DMS79 (cell line): ENCODE results near the gene CACNB4.
"Not testable (repeated sequence)": the region's sequence is repeated elsewhere in the genome, so short reads cannot be mapped to it uniquely, and the experiment has no call there.

Experiments
- DNase-seq: peaks from one replicate; lab custom pipeline; 2025; lab: John Stamatoyannopoulos, UW

The CACNB4 gene

DNA sequence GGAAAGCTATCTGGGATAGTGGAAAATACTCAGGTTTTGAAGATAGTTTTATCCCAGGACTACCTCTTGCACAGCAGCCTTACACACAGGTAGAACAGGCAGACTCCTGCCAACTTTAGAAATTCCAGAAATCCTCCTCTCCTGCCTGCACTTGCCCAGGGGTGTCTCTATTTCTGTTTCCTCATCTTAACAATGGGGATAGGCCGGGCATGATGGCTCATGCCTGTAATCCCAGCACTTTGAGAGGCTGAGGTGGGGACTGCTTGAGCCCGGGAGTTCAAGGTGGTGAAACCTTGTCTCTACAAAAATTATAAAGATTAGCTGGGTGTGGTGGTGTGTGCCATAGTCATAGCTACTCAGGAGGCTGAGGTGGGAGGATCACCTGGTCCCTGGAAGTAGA lies 153.7 kb downstream of the CACNB4 start:
- DNase-seq, result no peak

DNA sequence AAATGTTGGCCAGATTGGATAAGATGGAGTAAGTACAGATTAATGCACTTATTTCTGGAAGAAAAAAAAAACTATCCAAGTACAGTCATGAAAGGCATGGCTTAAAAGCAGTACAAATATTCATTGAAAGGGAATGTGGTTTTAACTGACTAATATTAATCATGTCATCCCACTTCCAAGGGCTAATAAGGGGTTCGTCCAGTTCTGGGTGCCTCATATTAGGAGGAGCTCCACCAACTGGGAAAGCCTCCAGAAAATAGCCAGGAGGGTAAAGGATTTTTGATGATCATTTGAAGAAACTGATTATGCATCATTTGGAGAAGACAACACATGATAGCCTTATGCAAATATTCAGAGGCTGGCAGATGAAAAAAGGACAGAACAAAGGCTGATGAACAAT lies 155.4 kb downstream of the CACNB4 start:
- DNase-seq, result no peak

DNA sequence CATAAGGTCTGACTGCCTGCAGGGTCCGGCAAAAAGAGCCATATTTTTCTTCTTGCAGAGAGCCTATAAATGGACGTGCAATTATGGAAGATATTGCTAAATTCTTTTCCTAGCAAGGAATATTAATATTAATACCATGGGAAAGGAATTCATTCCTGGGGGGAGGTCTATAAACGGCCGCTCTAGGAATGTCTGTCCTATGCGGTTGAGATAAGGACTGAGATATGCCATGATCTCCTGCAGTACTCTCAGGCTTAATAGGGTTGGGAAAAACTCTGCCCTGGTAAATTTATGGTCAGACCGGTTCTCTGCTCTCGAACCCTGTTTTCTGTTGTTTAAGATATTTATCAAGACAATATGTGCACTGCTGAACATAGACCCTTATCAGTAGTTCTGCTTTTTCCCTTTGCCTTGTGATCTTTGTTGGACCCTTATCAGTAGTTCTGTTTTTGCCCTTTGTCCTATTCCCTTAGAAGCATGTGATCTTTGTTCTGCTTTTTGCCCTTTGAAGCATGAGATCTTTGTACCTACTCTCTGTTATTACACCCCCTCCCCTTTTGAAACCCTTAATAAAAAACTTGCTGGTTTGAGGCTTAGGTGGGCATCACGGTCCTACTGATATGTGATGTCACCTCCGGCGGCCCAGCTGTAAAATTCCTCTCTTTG lies 156.2 kb downstream of the CACNB4 start:
- DNase-seq, result not testable (repeated sequence)

DNA sequence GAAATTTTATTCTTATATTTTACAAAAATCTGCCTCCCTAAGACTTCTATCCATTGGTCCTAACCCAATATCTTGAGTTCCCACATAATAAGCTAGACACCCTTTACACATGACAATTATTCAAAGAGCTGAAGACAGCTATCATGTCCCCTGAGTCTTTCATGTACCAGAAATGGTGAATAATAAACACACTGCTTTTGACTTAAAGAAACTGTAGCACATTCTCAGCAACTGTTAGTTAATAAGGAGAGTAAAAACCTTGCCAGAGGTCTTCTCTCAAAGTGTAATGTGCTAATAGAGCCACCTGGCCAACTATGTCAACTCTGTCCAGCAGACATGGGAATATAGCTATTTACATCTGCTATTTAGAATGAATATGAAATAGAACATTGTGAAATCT lies 160.9 kb downstream of the CACNB4 start:
- DNase-seq, result no peak

DNA sequence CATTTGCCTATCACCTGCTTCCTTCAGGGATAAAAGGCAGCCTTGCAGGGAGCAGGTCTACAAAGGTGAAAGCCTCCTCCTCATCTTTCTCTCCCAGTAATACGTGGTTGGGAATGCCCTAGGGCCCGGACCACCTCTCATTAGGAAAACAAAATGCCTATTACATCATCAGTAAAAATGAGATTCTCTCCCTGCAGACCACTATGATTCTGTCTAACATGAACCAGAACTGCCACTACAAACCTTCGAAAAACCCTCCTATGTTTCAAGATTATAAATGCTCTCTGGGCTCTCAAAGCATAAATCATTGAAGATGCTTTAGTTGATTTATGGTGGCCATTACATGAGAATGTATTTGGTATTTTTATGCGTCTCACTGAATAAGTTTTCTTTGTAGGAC lies 162.2 kb downstream of the CACNB4 start:
- no peak for DNase-seq

DNA sequence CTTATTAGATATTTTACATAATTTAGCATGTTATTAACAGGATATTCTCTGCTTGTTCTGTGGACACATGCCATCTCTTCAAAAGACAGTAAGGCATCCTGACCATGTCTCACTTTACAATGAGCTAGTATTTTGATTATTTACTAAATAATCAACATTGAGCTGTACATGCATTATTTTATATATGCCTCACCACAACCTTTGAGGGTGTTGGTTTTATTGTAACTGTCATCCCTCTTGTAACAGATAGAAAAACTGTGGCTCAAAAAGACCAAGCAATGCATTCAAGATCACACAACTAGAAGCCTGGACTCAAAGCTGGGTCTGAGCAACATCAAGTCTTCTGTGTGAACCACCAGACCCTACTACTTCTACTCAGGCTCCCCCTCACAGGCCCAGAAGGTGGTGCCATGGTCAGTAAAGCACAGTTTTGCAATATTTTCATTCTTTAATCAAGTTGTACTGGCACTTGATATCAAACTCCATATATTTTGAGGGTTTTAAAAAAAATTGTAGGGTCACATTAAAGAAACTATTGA lies 165.5 kb downstream of the CACNB4 start:
- no peak for DNase-seq

DNA sequence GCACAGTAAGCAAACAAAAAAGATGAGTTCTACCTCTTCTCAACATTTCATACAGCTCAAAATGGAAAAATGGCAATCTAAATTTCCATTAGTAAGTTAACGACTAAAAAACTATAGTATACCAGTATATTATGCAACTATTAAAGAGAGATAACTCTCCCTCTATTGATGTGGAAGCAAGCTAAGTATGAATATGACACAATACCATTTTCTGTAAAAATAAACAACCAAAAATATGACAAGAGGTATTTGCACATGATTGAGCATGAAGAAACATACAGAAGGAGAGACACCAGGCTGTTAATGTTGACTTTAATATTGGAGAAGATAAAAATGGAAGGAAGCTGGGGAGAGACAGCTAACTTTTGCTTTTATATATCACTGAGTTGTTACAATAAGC lies 167.1 kb downstream of the CACNB4 start:
- DNase-seq, result no peak

DNA sequence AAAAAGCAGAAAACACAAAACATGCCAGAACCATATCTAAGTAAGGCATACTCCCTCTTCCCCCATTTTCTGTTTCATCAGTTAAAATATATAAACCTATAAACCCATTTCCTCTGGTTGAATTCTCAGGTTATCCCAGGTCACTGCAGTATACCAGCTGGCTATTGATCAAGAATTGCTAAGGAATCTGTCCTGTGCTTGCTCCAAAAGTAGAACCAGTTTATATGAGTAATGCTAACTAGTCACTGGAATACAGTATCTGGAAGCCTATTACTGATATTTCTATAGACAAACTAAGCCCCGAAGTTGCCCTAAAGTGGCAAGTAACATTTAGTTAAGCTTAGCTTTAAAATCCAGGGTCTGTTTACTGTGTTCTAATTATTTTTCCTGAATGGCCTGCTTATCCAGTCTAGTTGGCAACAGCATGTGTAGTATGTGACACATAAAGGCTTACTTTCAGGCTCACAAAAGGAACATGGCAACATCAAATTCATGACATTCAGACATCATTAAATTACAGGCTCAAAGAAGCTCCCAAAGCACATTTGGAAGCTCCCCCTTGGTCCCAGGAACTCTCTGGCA lies 167.7 kb downstream of the CACNB4 start:
- no peak for DNase-seq

DNA sequence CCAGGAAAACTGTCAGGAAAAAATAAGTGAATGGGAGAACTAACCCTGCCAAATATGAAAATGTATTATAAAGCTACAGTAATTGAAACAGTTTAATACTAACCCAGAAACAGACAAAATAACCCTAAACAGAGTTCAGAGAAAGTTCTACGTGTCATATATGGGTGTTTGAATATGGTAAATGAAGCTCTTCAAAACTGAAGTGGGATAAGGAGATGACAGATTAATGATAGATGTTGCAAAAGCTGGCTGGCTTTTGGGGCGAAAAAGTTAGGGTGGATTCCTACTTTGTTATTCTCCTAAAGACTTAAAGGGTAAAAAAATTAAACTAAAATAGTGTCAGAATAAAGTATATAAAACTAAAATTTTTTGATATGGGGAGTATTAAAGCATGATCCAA lies 168.8 kb downstream of the CACNB4 start:
- DNase-seq, result no peak

DNA sequence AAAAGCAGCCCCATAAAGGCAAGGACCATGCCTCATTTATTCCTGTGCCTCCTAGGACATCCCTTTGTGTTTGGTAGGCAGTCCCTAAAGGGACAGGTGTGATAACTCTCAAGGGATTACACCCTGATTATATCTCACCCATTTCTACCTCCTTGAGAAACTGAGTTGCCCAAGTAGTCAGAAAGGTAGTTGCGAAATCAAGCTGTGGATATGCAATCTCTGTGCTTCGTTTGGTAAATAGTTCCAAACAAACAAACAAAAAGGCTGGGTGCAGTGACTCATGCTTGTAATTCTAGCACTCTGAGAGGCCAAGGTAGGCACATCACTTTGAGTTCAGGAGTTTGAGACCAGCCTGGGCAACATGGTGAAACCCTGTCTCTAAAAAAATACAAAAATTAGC lies 170.5 kb downstream of the CACNB4 start:
- DNase-seq, result no peak

DNA sequence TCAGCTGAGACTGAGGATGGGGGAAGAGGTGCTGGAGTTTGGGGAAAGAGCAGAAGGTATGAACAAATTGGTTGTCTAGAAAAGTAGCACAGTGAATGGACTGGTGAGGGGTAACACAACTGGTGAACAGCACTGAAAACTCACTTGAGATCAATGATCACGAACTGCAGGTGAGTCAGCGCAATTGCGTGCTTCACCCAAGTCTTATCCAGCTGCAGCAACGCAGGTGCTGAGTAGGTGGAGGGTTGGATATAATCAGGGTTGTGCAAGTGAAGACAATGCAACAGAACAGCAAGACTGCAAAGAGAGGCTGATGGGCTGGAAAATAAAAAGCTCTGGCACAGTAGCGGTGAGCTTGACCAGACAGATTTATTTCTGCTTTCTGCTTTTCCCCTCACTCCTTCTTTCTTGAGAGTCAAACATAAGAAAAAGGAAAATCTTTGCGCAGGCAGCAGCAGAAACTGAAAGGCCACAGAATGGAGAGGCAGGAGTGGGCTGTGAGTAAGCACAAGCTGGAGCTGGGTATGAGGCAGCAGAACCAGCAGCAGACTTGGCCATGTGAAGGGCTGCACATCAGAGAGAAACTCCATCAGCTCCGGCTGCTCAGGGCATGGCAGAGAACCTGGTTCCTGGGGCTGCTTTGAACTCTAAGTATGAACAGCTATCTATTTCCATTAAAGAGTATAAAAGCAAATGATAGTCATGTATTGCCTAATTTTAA lies 171.2 kb downstream of the CACNB4 start:
- no peak for DNase-seq

DNA sequence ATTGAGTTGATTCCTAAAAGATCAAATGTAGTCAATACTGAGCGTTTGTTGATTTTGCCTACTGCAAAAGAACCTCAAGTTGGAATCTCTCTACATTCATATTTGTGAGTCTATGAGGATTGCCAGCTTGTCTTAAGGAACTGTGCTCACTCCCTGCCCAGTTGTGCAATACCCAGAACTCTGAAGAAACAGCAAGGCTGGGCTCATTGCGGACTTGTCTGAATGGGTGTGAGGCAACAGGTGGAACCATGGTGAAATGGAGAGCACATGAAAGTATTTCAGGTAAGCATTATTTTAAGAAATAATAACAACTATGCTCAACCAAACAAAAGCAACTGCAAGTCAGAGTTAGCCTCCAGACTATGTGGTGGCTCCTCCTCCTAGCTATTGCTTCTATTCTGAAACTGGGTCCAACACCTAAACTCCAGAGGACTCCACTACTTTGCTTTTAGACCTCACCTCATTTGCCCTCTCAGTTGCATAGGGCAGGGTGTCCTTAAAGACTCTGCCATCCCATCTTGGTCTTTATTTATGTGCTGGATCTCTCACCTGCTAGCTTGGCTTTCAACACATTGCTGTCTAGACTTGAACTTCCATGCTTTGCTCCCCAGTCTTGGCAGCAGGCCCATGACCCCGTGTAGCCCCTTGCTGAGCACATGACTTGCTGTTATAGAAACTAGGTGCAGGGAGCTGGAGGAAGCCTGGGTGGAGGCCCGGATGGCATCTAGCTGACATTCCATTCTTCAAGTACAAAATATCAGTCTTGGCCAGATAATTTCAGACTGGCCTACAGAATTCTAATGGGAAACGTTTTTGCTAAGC lies 175.8 kb downstream of the CACNB4 start:
- DNase-seq, result no peak

DNA sequence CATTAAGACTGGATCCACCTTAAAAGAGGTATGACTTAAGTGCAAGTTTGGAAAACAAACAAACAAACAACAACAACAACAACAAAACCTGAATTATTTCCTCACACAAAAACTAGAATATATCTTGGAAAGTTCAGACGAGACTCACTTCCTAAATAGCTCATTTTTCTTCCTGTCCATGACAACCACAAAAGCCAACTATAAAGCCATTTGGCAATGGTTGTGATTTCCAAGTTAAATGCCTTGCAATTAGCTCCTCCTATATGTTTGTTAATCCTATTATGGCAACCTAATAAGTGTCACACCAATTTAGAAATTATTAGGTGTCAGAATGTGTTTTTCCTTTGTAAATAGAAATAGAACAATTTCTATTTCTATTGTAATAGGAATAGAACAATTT lies 179.1 kb downstream of the CACNB4 start:
- no peak for DNase-seq

DNA sequence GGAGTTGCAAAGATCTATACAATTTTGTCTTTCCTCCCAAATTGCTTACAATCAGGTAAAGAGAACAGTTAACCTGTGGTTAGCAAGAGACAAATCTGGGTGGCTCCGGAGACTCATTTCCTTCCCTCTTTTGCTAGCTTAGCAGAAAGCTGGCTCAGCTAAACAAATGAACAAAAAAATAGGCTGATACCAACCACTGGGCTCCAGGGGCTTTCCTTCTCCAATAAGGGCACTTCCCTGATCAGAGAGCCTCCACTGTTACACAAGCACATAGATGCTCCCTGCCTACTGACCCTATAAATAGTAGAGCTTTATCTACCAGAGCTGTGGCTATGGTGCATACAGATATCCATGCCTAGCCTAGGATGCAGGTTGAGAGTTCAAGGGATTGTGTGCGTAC lies 180.5 kb downstream of the CACNB4 start:
- no peak for DNase-seq

DNA sequence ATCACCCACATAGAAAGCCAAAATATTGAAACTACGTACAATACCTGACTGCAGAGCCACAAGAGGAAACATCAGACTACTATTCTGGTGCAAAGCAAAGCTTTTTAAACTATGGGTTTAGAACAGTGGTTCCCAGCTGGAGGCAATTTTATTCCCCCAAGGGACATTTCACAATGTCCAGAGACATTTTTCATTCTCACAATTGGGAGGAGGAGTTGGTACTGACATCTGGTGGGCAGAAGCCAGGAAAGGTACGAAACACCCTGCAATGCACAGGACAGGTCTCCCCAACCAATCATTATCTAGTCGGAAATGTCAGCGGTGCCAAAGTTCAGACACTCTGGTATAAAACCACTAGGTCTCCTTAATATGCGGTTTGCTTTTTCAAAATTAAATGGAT lies 182.2 kb downstream of the CACNB4 start:
- no peak for DNase-seq

DNA sequence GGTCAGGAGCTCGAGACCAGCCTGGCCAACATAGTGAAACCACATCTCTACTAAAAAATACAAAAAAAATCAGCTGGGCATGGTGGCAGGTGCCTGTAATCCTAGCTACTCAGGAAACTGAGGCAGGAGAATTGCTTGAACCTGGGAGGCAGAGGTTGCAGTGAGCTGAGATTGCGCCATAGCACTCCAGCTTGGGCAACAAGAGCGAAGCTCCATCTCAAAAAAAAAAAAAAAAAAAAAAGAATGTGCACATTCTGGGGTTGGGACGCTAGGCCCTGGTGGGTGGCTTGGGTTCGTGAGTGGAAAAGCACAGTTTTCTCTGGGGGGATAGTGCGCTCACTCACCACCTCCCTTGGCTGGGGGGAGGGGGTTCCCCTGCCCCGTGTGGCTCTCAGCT lies 183.2 kb downstream of the CACNB4 start:
- DNase-seq, result not testable (repeated sequence)

DNA sequence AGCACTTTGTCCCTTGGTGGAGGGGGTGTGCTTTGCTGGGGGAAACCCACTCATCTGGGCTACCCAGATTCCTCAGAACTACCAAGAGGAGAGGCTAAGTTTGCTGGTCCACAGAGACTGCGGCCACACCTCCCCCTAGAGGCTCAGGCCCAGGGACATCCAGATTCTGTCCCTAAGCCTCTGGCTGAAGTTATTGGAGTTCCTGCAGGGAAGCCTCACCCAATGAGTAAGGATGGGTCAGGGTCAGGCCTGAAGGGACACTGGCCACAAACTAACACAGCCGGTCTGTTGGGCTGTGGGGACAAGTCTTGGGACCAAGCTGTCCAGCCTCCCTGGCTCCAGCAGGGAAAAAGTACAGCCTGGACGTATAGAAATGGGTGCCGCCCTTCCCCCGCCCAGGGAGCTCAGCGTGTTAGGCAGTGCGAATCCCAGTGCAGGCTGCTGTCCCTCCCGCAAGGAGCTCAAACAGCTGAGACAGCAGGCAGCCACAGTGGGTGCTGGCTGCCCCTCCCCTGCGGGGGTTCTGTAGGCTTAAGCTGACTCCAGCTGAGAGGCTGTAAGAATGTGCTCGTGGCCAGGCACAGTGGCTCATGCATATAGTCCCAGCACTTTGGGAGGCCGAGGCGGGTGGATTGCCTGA lies 183.7 kb downstream of the CACNB4 start:
- no peak for DNase-seq

DNA sequence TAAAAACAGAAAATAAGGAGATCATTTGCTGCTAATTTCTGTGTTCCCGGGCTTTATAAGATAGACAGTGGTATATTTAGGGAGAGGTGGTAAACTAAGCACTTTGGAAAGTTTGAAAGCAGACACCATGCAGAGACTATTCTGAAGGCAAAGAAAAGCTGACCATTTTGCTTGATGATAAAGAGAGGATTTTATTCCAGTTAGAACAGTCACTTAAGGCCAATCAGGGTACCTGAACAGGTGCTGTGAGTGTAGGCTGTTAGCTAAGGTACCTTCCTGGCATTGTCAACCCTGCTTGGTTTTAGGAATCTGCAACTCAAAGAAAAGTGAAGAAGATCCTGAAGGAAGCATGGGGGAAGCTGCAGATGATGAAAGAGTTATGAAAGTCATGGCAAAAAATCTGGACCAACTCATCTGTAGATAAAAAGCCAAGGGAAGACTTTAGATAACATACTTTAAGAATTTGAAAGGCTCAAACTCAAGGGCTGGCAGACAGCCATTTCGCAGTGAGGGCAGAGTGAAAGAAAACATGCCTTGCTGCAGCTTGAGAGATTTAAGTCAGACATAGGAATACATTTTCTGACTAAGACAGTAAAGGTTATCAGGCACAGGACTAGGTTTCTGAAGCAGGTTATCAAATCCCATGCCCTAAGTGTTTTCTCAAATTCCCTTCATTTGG lies 190.5 kb downstream of the CACNB4 start:
- DNase-seq, result no peak

DNA sequence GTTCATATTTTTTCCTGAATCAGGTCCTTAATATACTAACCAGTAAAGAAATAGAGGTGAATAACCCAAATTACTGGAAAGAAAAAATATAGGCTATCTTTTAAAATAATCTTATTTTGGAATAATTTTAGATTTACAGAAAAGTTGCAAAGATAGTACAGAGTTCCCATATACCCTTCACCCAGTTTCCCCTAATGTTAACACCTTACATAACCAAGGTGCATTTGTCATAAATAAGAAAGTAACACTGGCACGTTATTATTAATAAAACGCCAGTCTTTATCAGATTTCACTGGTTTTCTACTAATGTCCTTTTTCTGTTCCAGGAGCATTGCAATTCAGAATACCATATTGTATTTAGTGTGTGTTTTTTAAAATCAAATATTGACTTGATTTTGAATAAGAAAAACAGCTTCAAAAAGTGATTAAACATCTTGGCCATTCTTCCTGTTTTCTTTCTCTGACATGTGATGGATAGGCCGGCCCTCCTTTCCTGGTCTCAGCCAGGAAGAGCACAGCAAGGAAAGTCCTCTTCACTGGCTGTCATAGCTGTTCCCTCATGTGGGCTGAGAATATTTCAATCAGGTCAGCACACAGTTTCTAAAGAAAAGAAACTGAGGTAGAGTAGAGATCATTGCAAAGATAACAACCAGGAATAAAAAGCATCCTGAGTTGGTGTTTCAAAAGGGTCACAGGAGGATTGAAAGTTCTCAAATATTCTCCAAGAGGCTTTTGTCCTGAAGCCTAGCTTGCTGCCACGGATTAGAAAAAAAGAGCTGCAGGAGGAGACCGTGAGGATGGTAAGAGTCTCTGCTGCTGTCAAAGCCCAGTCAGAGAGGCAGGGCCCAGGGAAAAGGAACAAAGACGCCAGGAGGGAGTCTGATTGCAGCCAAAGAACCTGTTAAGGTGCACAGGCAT lies 191.3 kb downstream of the CACNB4 start:
- no peak for DNase-seq

DNA sequence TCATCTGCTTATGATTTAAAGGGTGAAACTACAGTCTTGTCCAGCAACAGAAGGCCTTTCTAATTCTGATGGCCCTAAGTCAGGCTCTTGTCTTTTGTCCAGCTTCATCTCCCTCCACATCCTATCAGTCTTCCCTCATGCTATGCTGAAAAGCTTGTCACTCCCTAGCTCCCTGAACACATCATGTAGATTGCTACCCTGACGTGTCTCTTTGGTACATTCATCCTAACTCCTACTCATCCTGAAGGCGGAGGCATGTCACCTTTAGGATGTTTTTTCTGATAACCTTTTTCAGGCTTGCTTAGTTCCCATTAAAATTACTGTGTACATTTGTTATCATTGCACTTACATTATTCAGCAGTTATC lies 192.2 kb downstream of the CACNB4 start:
- no peak for DNase-seq
